ENCODE data around the gene YTHDC1.

The YTHDC1 gene

GRCh38 chr4:68297137-68297536, 52.8 kb downstream of the YTHDC1 start:
- no peaks in the 10 kb centered on the region for H4K20me1 ChIP-seq (ENCODE audit: insufficient read depth, low read length, poor library complexity, severe bottlenecking)
- H3K9me3 ChIP-seq (ENCODE audit: insufficient read depth, low read depth, low read length), result no peaks in the 10 kb centered on the region
- no peak overlapping the region for H3K4me2 ChIP-seq (ENCODE audit: low read depth, low read length, poor library complexity, severe bottlenecking)
- no peaks in the 10 kb centered on the region for H3F3A ChIP-seq (ENCODE audit: low read depth)
- no peaks in the 10 kb centered on the region for H3K36me3 ChIP-seq (ENCODE audit: insufficient read depth, low read length)
- no peak overlapping the region for H2AFZ ChIP-seq (ENCODE audit: low read length)
- H3K9ac ChIP-seq (ENCODE audit: low read depth, low read length, poor library complexity, severe bottlenecking), result no peak overlapping the region
- no peaks in the 10 kb centered on the region for H3K27me3 ChIP-seq (ENCODE audit: insufficient read depth, low read length, poor library complexity, severe bottlenecking)
- H3K9me2 ChIP-seq (replicated peaks; ENCODE audit: low read depth, low read length), result no peaks in the 10 kb centered on the region
- no peaks in the 10 kb centered on the region for H3K79me2 ChIP-seq (ENCODE audit: insufficient read depth, low read length)
- TF ChIP-seq EZH2phosphoT487 (IDR thresholded peaks at IDR 0.05; ENCODE audit: borderline replicate concordance) (no peak), CTCF (conservative IDR thresholded peaks at IDR 0.05; ENCODE audit: low read length) (no peak)
- no peak overlapping the region for H3K4me3 ChIP-seq (ENCODE audit: low read length, poor library complexity, severe bottlenecking)
- H3K4me1 ChIP-seq (ENCODE audit: insufficient read depth, low read length, poor library complexity, severe bottlenecking), result no peaks in the 10 kb centered on the region

- no peak overlapping the region for H3K9ac ChIP-seq (ENCODE audit: low read depth, low read length, poor library complexity, severe bottlenecking)
- H3K4me3 ChIP-seq (ENCODE audit: low read length, poor library complexity, severe bottlenecking), result no peak overlapping the region
- H3K9me2 ChIP-seq (replicated peaks; ENCODE audit: low read depth, low read length), result no peaks in the 10 kb centered on the region
- H3K4me2 ChIP-seq (ENCODE audit: low read depth, low read length, poor library complexity, severe bottlenecking), result no peak overlapping the region
- TF ChIP-seq CTCF (conservative IDR thresholded peaks at IDR 0.05; ENCODE audit: low read length) (no peak), EZH2phosphoT487 (IDR thresholded peaks at IDR 0.05; ENCODE audit: borderline replicate concordance) (no peak)
- H2AFZ ChIP-seq (ENCODE audit: low read length), result no peak overlapping the region
- no peaks in the 10 kb centered on the region for H3K36me3 ChIP-seq (ENCODE audit: insufficient read depth, low read length)
- no peaks in the 10 kb centered on the region for H3K9me3 ChIP-seq (ENCODE audit: insufficient read depth, low read depth, low read length)
- H3F3A ChIP-seq (ENCODE audit: low read depth), result no peaks in the 10 kb centered on the region
- H3K79me2 ChIP-seq (ENCODE audit: insufficient read depth, low read length), result no peaks in the 10 kb centered on the region
- H3K4me1 ChIP-seq (ENCODE audit: insufficient read depth, low read length, poor library complexity, severe bottlenecking), result no peaks in the 10 kb centered on the region
- H3K27me3 ChIP-seq (ENCODE audit: insufficient read depth, low read length, poor library complexity, severe bottlenecking), result no peaks in the 10 kb centered on the region
- H4K20me1 ChIP-seq (ENCODE audit: insufficient read depth, low read length, poor library complexity, severe bottlenecking), result no peaks in the 10 kb centered on the region
These were observed 58.6 kb downstream of the YTHDC1 start for GRCh38 chr4:68291256-68291655.

- no peak overlapping the region for H2AFZ ChIP-seq (ENCODE audit: low read length)
- no peaks in the 10 kb centered on the region for H3K79me2 ChIP-seq (ENCODE audit: insufficient read depth, low read length)
- H3K36me3 ChIP-seq (ENCODE audit: insufficient read depth, low read length), result no peaks in the 10 kb centered on the region
- H3K4me3 ChIP-seq (ENCODE audit: low read length, poor library complexity, severe bottlenecking), result no peak overlapping the region
- no peak overlapping the region for H3K9ac ChIP-seq (ENCODE audit: low read depth, low read length, poor library complexity, severe bottlenecking)
- H3F3A ChIP-seq (ENCODE audit: low read depth), result no peaks in the 10 kb centered on the region
- no peaks in the 10 kb centered on the region for H3K27me3 ChIP-seq (ENCODE audit: insufficient read depth, low read length, poor library complexity, severe bottlenecking)
- H3K9me3 ChIP-seq (ENCODE audit: insufficient read depth, low read depth, low read length), result no peaks in the 10 kb centered on the region
- no peak overlapping the region for H3K4me2 ChIP-seq (ENCODE audit: low read depth, low read length, poor library complexity, severe bottlenecking)
- no peaks in the 10 kb centered on the region for H4K20me1 ChIP-seq (ENCODE audit: insufficient read depth, low read length, poor library complexity, severe bottlenecking)
- TF ChIP-seq CTCF (conservative IDR thresholded peaks at IDR 0.05; ENCODE audit: low read length) (no peak), EZH2phosphoT487 (IDR thresholded peaks at IDR 0.05; ENCODE audit: borderline replicate concordance) (no peak)
- H3K9me2 ChIP-seq (replicated peaks; ENCODE audit: low read depth, low read length), result no peaks in the 10 kb centered on the region
- no peaks in the 10 kb centered on the region for H3K4me1 ChIP-seq (ENCODE audit: insufficient read depth, low read length, poor library complexity, severe bottlenecking)
These were observed 61.5 kb downstream of the YTHDC1 start for GRCh38 chr4:68288393-68288740.

Measured in Loucy (cell line).